IMR-90 (cell line): ENCODE results near the gene DPCD. TPM values are rescaled to one million over a fixed set of nuclear protein-coding genes. Genes with fewer than 3 reads are reported as not detected.

Experiments
- ATAC-seq: fragments of 200-7000 bp; cut with Tn5 transposase; 2 replicates; pipeline ENCODE4 v1.9.1; 2020; ENCODE audit warnings: low read depth, mild to moderate bottlenecking, moderate library complexity
- BruUV-seq: library from RNA; stranded (reverse); fragments of 400-500 nt; replicated peaks from 2 replicates; lab custom pipeline; 2021; lab: Mats Ljungman, UMichigan
- CTCF ChIA-PET: fragments of 300-600 bp; formaldehyde crosslinking; extraction: SDS; loops from one replicate; lab custom pipeline; 2021; ENCODE audit warnings: antibody characterized with exemption; lab: Yijun Ruan, JAX
- POLR2A ChIA-PET: fragments of 300-600 bp; sonication (Branson Sonifier 250); formaldehyde crosslinking; loops from one replicate; lab custom pipeline; 2022; ENCODE audit warnings: antibody characterized with exemption; ENCODE audit not compliant: unreplicated experiment; lab: Charles Lee
- DNase-seq: peaks from one replicate; pipeline ENCODE4 v3.0.0; 2013
- H2AFZ ChIP-seq: replicated peaks from 2 replicates; pipeline ENCODE3; 2013; ENCODE audit warnings: low read length, mild to moderate bottlenecking; ENCODE audit not compliant: poor library complexity
- H2AK5ac ChIP-seq: 2 replicates; pipeline ENCODE4 v1.6.1; 2013; ENCODE audit warnings: low read depth, low read length, inconsistent platforms
- H2AK9ac ChIP-seq: replicated peaks from 2 replicates; pipeline ENCODE3; 2013; ENCODE audit warnings: mild to moderate bottlenecking, low read depth, low read length, moderate library complexity; ENCODE audit not compliant: poor library complexity
- H2BK120ac ChIP-seq: 2 replicates; pipeline ENCODE4 v1.6.1; 2013; ENCODE audit warnings: low read depth, low read length, inconsistent platforms
- H2BK15ac ChIP-seq: 3 replicates; pipeline ENCODE4 v1.6.1; 2013; ENCODE audit warnings: low read depth, low read length, inconsistent platforms
- H2BK20ac ChIP-seq: 2 replicates; pipeline ENCODE4 v1.6.1; 2013; ENCODE audit warnings: low read depth, mild to moderate bottlenecking, inconsistent platforms, low read length, moderate library complexity
- H2BK5ac ChIP-seq: 2 replicates; pipeline ENCODE4 v1.6.1; 2013; ENCODE audit warnings: mild to moderate bottlenecking, low read depth, low read length, inconsistent platforms; ENCODE audit not compliant: poor library complexity, severe bottlenecking
- H3K14ac ChIP-seq: replicated peaks from 2 replicates; pipeline ENCODE4 v1.6.1; 2013; ENCODE audit warnings: low read depth, low read length, inconsistent platforms
- H3K18ac ChIP-seq: 2 replicates; pipeline ENCODE4 v1.6.1; 2013; ENCODE audit warnings: low read depth, low read length, control low read depth
- H3K23ac ChIP-seq: 2 replicates; pipeline ENCODE4 v1.6.1; 2013; ENCODE audit warnings: low read depth, low read length, inconsistent platforms
- H3K27ac ChIP-seq: 2 replicates; pipeline ENCODE4 v1.5.1; 2013; ENCODE audit warnings: mild to moderate bottlenecking, control low read depth, low read length; ENCODE audit not compliant: insufficient read depth
- H3K27me3 ChIP-seq: 2 replicates; pipeline ENCODE4 v1.6.1; 2013; ENCODE audit warnings: low read length; ENCODE audit not compliant: control insufficient read depth, insufficient read depth
- H3K36me3 ChIP-seq: 2 replicates; pipeline ENCODE4 v1.6.1; 2013; ENCODE audit warnings: low read length, mixed read lengths; ENCODE audit not compliant: control insufficient read depth, insufficient read depth
- H3K4ac ChIP-seq: 2 replicates; pipeline ENCODE4 v1.6.1; 2013; ENCODE audit warnings: low read depth, low read length, inconsistent platforms
- H3K4me1 ChIP-seq: 2 replicates; pipeline ENCODE4 v1.6.1; 2013; ENCODE audit warnings: low read length, mixed read lengths; ENCODE audit not compliant: control insufficient read depth, insufficient read depth
- H3K4me2 ChIP-seq: 2 replicates; pipeline ENCODE4 v1.6.1; 2013; ENCODE audit warnings: low read depth, mild to moderate bottlenecking, control low read depth, low read length, moderate library complexity
- H3K4me3 ChIP-seq: 2 replicates; pipeline ENCODE4 v1.5.1; 2013; ENCODE audit warnings: low read depth, mild to moderate bottlenecking, control low read depth, low read length, moderate library complexity; ENCODE audit not compliant: insufficient read depth
- H3K56ac ChIP-seq: 2 replicates; pipeline ENCODE4 v1.6.1; 2013; ENCODE audit warnings: low read length, inconsistent platforms; ENCODE audit not compliant: insufficient read depth; ENCODE audit errors: extremely low read depth
- H3K79me1 ChIP-seq, 2 experiments: 2 replicates each; pipeline ENCODE4 v1.6.1; 2013; ENCODE audit warnings: low read length in 2 of 2, inconsistent platforms in 1 of 2, low read depth in 1 of 2
- H3K9ac ChIP-seq: 2 replicates; pipeline ENCODE4 v1.6.1; 2013; ENCODE audit warnings: low read depth, low read length, control low read depth
- H3K9me1 ChIP-seq: 2 replicates; pipeline ENCODE4 v1.6.1; 2013; ENCODE audit warnings: low read length, inconsistent platforms; ENCODE audit not compliant: insufficient read depth
- H3K9me3 ChIP-seq: 2 replicates; pipeline ENCODE4 v1.6.1; 2013; ENCODE audit warnings: low read length; ENCODE audit not compliant: control insufficient read depth, insufficient read depth
- H4K20me1 ChIP-seq: 2 replicates; pipeline ENCODE4 v1.6.1; 2013; ENCODE audit warnings: low read length, inconsistent platforms; ENCODE audit not compliant: insufficient read depth
- H4K5ac ChIP-seq: 2 replicates; pipeline ENCODE4 v1.6.1; 2013; ENCODE audit warnings: mild to moderate bottlenecking, low read depth, low read length, control low read depth
- H4K8ac ChIP-seq, 2 experiments: 2 replicates each; pipeline ENCODE4 v1.6.1; 2013; ENCODE audit warnings: low read depth in 2 of 2, low read length in 2 of 2, control low read depth in 1 of 2, inconsistent platforms in 1 of 2
- H4K91ac ChIP-seq: 2 replicates; pipeline ENCODE4 v1.6.1; 2013; ENCODE audit warnings: low read depth, low read length, inconsistent platforms; ENCODE audit not compliant: insufficient read depth
- NFE2L2 ChIP-seq: fragments of 150-350 bp; IDR thresholded peaks from 2 replicates; pipeline ENCODE4 v1.6.1; 2016; ENCODE audit warnings: low read depth, mild to moderate bottlenecking, low read length
- RCOR1 ChIP-seq: IDR thresholded peaks from 2 replicates; pipeline ENCODE4 v1.6.1; 2012; ENCODE audit warnings: mild to moderate bottlenecking, low read length, improper control_type of control experiment; ENCODE audit not compliant: insufficient replicate concordance
- RFX5 ChIP-seq: IDR thresholded peaks from 2 replicates; pipeline ENCODE4 v1.8.0; 2012; ENCODE audit warnings: low read depth, mild to moderate bottlenecking, low read length, moderate library complexity
- WGBS, 2 experiments: methylation state at CpG; one replicate each; pipeline versions ENCODE4 v1.1.5 to v1.1.7; 2013; ENCODE audit warnings: missing lambda C conversion rate in 2 of 2; ENCODE audit not compliant: insufficient read length in 1 of 2; ENCODE audit errors: extremely low coverage in 2 of 2; 5-methylcytosine and 5-hydroxymethylcytosine counted together
- dilution Hi-C: fragments of 300-500 bp; cut with HindIII; formaldehyde crosslinking; loops from one replicate; pipeline ENCODE4 v1.14.3; 2018; ENCODE audit warnings: low sequenced_read_pairs; ENCODE audit not compliant: unreplicated experiment
- in situ Hi-C: fragments of 300-500 bp; cut with MboI; formaldehyde crosslinking; loops from 3 replicates; pipeline ENCODE4 v1.14.3; 2019; ENCODE audit warnings: low sequenced_read_pairs, inconsistent platforms, mixed read lengths
- intact Hi-C: fragments of 100-400 bp; cut with micrococcal nuclease; formaldehyde crosslinking; loops from 2 replicates; pipeline ENCODE4 v1.10.0; 2022
- polyA plus RNA-seq, 3 experiments: library from polyadenylated mRNA; depleted of rRNA; stranded (reverse); fragments of >200 nt; gene quantifications; 2 replicates each; pipeline ENCODE4 v1.2.3, GENCODE V29; 2012; ENCODE audit warnings: low replicate concordance in 1 of 3
- total RNA-seq: library from RNA; depleted of rRNA; stranded (reverse); fragments of >200 nt; gene quantifications from 2 replicates; pipeline ENCODE4 v1.2.3, GENCODE V29; 2012

DPCD gene
- total and polyA plus RNA-seq, 2 of the 4 experiments (the other 2 are of a cell fraction), result 59.1 to 73.7 TPM

DNA sequence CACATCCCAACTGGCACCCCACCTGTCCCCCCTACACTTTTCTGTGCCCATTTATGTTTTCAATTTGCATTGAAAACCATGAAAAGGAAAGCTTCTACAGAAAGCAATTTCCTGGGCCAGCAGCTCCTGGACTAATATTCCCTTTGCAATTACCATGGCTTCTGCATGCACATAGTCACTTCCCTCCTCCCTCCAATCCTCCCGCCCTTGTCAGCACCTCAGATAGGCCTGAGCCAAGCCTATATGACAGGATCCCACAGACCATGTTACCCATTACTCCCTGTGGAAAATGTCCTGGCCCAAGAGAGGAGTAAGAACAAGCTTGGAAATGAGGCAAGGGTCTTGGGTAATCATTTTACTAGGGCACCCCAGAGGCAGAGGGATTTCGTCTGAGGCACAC lies 68.8 kb downstream of the DPCD start:
- H3K9ac ChIP-seq, result no peak overlapping the region
- no peak overlapping the region for H2BK120ac ChIP-seq
- DNase-seq (no peak), ATAC-seq (no peak)
- no peak overlapping the region for H2AFZ ChIP-seq
- dilution Hi-C loops, result no loop called here
- H3K18ac ChIP-seq, result no peak overlapping the region
- no peak overlapping the region for H3K4me3 ChIP-seq
- TF ChIP-seq RCOR1 (no peak), NFE2L2 (no peak), RFX5 (no peak)
- H3K79me1 ChIP-seq, result peaks cover 0 to 3% of the 10 kb centered on the region in 2 experiments; a peak in 1 of 4 replicates
- CTCF ChIA-PET, result interaction anchor here (1.0 kb wide), 1 partner anchor 9 kb away, joined by 3 read pairs; no protein-coding TSS in a partner anchor
- no peak overlapping the region for H3K23ac ChIP-seq
- H3K9me3 ChIP-seq, result no peaks in the 10 kb centered on the region
- H3K14ac ChIP-seq, result no peak overlapping the region
- H4K8ac ChIP-seq, result no peak overlapping the region
- H4K5ac ChIP-seq, result no peak overlapping the region
- intact Hi-C loops, result no loop called here
- H2BK20ac ChIP-seq, result no peak overlapping the region
- no peak overlapping the region for H2AK9ac ChIP-seq
- in situ Hi-C loops, result no loop called here
- no peak overlapping the region for H3K4ac ChIP-seq
- no peaks in the 10 kb centered on the region for H3K4me1 ChIP-seq
- H3K4me2 ChIP-seq, result no peak overlapping the region
- WGBS, 2 experiments, result 100% methylated on average over 1 of the region's 2 CpGs; no CpG with 5 or more reads in 1 of the 2 experiments
- H2BK5ac ChIP-seq, result no peak overlapping the region
- no peak overlapping the region for H3K56ac ChIP-seq
- H3K9me1 ChIP-seq, result peaks cover 7% of the 10 kb centered on the region; the same call in 1 of the 2 replicates
- H3K27ac ChIP-seq, result no peak overlapping the region
- H3K36me3 ChIP-seq, result peaks cover 31% of the 10 kb centered on the region
- H2BK15ac ChIP-seq, result no peak overlapping the region
- H4K91ac ChIP-seq, result no peak overlapping the region
- no peak overlapping the region for H2AK5ac ChIP-seq
- POLR2A ChIA-PET, result no interaction called here
- no TSS peak for BruUV-seq
- no peaks in the 10 kb centered on the region for H3K27me3 ChIP-seq
- H4K20me1 ChIP-seq, result no peaks in the 10 kb centered on the region
